Breast epithelium (tissue), 4 donors: Measurements from ENCODE around the gene FSTL1. TPM values are rescaled to one million over a fixed set of nuclear protein-coding genes. Genes with fewer than 3 reads are reported as not detected.

ENCODE experiments used
- DNase-seq, 2 donors: peaks; one replicate each; pipeline ENCODE4 v3.0.0-alpha.2; 2019; ENCODE audit warnings: low spot score in 2 of 2
- H3K27ac ChIP-seq, 2 donors: fragments of 200-600 bp; sonication (generic) in 1 of 2; one replicate each; pipeline ENCODE4 v1.5.1; 2016 to 2019; ENCODE audit warnings: mild to moderate bottlenecking in 1 of 2
- H3K27me3 ChIP-seq, 2 donors: fragments of 200-600 bp; sonication (generic) in 1 of 2; one replicate each; pipeline versions ENCODE4 v1.5.1 to v1.6.0; 2017 to 2019; ENCODE audit warnings: control low read depth in 1 of 2, mild to moderate bottlenecking in 1 of 2
- H3K36me3 ChIP-seq: fragments of 200-600 bp; one replicate; pipeline ENCODE4 v1.5.1; 2019
- H3K4me1 ChIP-seq, 2 donors: fragments of 200-600 bp; sonication (generic); one replicate each; pipeline ENCODE4 v1.5.1; 2016 to 2019; ENCODE audit warnings: control low read depth in 1 of 2
- H3K4me3 ChIP-seq, 3 donors: fragments of 200-600 bp; sonication (generic); 1 replicate in 2 of 3; 2 replicates in 1 of 3; pipeline ENCODE4 v1.5.1; 2016 to 2019; ENCODE audit warnings: mild to moderate bottlenecking in 3 of 3, moderate library complexity in 2 of 3
- H3K9me3 ChIP-seq, 2 donors: fragments of 200-600 bp; sonication (generic) in 1 of 2; one replicate each; pipeline ENCODE4 v1.5.1; 2016 to 2019; ENCODE audit warnings: control low read depth in 1 of 2
- CTCF ChIP-seq, 3 donors: fragments of 450-650 bp; IDR thresholded peaks; one replicate each; pipeline ENCODE4 v1.5.1; 2016 to 2017; ENCODE audit warnings: antibody characterized with exemption in 3 of 3, mild to moderate bottlenecking in 3 of 3, moderate library complexity in 3 of 3
- POLR2A ChIP-seq: fragments of 450-650 bp; IDR thresholded peaks from one replicate; pipeline ENCODE4 v1.6.1; 2016; ENCODE audit warnings: antibody characterized with exemption, mild to moderate bottlenecking, moderate library complexity
- POLR2AphosphoS5 ChIP-seq, 3 donors: sonication (generic); formaldehyde crosslinking; IDR thresholded peaks; one replicate each; pipeline ENCODE4 v1.6.1; 2017; ENCODE audit warnings: antibody characterized with exemption in 3 of 3
- intact Hi-C: fragments of 100-400 bp; cut with DNase I; formaldehyde crosslinking; loops from one replicate; pipeline ENCODE4 v1.15.1; 2023; ENCODE audit warnings: low total_unique reads
- total RNA-seq, 3 donors: library from RNA; depleted of rRNA; stranded (reverse); fragments of >200 nt; gene quantifications; one replicate each; pipeline ENCODE4 v1.1.0, GENCODE V29; 2016

The FSTL1 gene
- total RNA-seq, 3 donors from 2014 or later, result 225 to 1,263 (median 355) TPM

GRCh38 chr3:120437559-120437958 lies 13.2 kb downstream of the FSTL1 start:
- TF ChIP-seq CTCF (IDR thresholded peaks at IDR 0.05) (no peak), POLR2AphosphoS5 (IDR thresholded peaks at IDR 0.05) (no peak), POLR2A (no peak)
- Histone ChIP-seq H3K27ac (no peak overlapping the region), H3K4me3 (no peak overlapping the region), H3K36me3 (no peaks in the 10 kb centered on the region), H3K9me3 (no peaks in the 10 kb centered on the region), H3K4me1 (peaks cover 0 to 17% of the 10 kb centered on the region in 2 donors), H3K27me3 (no peaks in the 10 kb centered on the region)
- intact Hi-C loops, result no loop called here
- no peak for DNase-seq

GRCh38 chr3:120436523-120437050 lies 14.2 kb downstream of the FSTL1 start:
- Histone ChIP-seq H3K9me3 (no peaks in the 10 kb centered on the region), H3K27me3 (no peaks in the 10 kb centered on the region), H3K27ac (no peak overlapping the region), H3K36me3 (no peaks in the 10 kb centered on the region), H3K4me1 (peaks cover 0 to 17% of the 10 kb centered on the region in 2 donors), H3K4me3 (no peak overlapping the region)
- DNase-seq, result no peak
- TF ChIP-seq POLR2A (no peak), POLR2AphosphoS5 (IDR thresholded peaks at IDR 0.05) (no peak)
- intact Hi-C loops, result no loop called here

GRCh38 chr3:120435621-120436020 lies 15.2 kb downstream of the FSTL1 start:
- H3K4me1 ChIP-seq, result peaks cover 0 to 17% of the 10 kb centered on the region in 2 donors
- H3K27me3 ChIP-seq, result no peaks in the 10 kb centered on the region
- DNase-seq, result no peak
- H3K4me3 ChIP-seq, result no peak overlapping the region
- intact Hi-C loops, result no loop called here
- no peaks in the 10 kb centered on the region for H3K36me3 ChIP-seq
- H3K27ac ChIP-seq, result peak overlapping the region; percentile 6 to 56
- no peak for TF ChIP-seq POLR2A
- TF ChIP-seq POLR2AphosphoS5 (IDR thresholded peaks at IDR 0.05), result no peak
- no peaks in the 10 kb centered on the region for H3K9me3 ChIP-seq

- no peaks in the 10 kb centered on the region for H3K27me3 ChIP-seq
- H3K9me3 ChIP-seq, result no peaks in the 10 kb centered on the region
- H3K4me3 ChIP-seq, result peak overlapping the region in 1 of 3 donors; percentile 4
- no peak overlapping the region for H3K27ac ChIP-seq
- intact Hi-C loops, result no loop called here
- no peaks in the 10 kb centered on the region for H3K36me3 ChIP-seq
- peaks cover 0 to 15% of the 10 kb centered on the region in 2 donors for H3K4me1 ChIP-seq
- DNase-seq, result no peak
- TF ChIP-seq POLR2A, result no peak
- TF ChIP-seq CTCF (IDR thresholded peaks at IDR 0.05), result no peak
- no peak for TF ChIP-seq POLR2AphosphoS5 (IDR thresholded peaks at IDR 0.05)
Observed at GRCh38 chr3:120433662-120434331, 17.0 kb downstream of the FSTL1 start.

GRCh38 chr3:120432150-120432860 lies 18.5 kb downstream of the FSTL1 start:
- Histone ChIP-seq H3K4me1 (peaks cover 0 to 8% of the 10 kb centered on the region in 2 donors), H3K4me3 (no peak overlapping the region), H3K27ac (peak overlapping the region; percentile 54 to 61), H3K27me3 (no peaks in the 10 kb centered on the region), H3K36me3 (no peaks in the 10 kb centered on the region), H3K9me3 (no peaks in the 10 kb centered on the region)
- intact Hi-C loops, result no loop called here
- no peak for TF ChIP-seq POLR2AphosphoS5 (IDR thresholded peaks at IDR 0.05)
- TF ChIP-seq CTCF (IDR thresholded peaks at IDR 0.05), result no peak
- TF ChIP-seq POLR2A, result no peak
- no peak for DNase-seq

GRCh38 chr3:120429921-120430361 lies 20.9 kb downstream of the FSTL1 start:
- H3K4me1 ChIP-seq, result no peaks in the 10 kb centered on the region
- TF ChIP-seq POLR2AphosphoS5 (IDR thresholded peaks at IDR 0.05) (no peak), POLR2A (no peak), CTCF (IDR thresholded peaks at IDR 0.05) (no peak)
- no peak for DNase-seq

More at GRCh38 chr3:120429921-120430361, 20.9 kb downstream of the FSTL1 start:
- intact Hi-C loops, result loop anchor here (10.0 kb wide), 1 partner anchor 1075 kb away; no protein-coding TSS in a partner anchor
- Histone ChIP-seq H3K4me3 (no peak overlapping the region), H3K27ac (peak overlapping the region in 1 of 2 donors; percentile 3), H3K27me3 (no peaks in the 10 kb centered on the region), H3K36me3 (no peaks in the 10 kb centered on the region), H3K9me3 (no peaks in the 10 kb centered on the region)
